GM12878 (cell line): Measurements from ENCODE around the gene NR2C2AP. TPM values are rescaled to one million over a fixed set of nuclear protein-coding genes. Genes with fewer than 3 reads are reported as not detected.

Experiments used
- CHD1 ChIP-seq: IDR thresholded peaks from 2 replicates; pipeline ENCODE4 v1.6.1; 2012; ENCODE audit warnings: low read depth, low read length, improper control_type of control experiment
- CHD4 ChIP-seq: fragments of 200-600 bp; sonication (generic); IDR thresholded peaks from 2 replicates; pipeline ENCODE4 v1.6.1; 2016; ENCODE audit warnings: mild to moderate bottlenecking
- ETV6 ChIP-seq, 2 experiments: fragments of 450-650 bp in 1 of 2; IDR thresholded peaks in 1 of 2; conservative IDR thresholded peaks in 1 of 2; 2 replicates each; pipeline ENCODE4 v1.6.1; 2014; ENCODE audit warnings: antibody characterized with exemption in 1 of 2, borderline replicate concordance in 1 of 2, low read depth in 1 of 2, mild to moderate bottlenecking in 1 of 2, moderate library complexity in 1 of 2
- FOXK2 ChIP-seq: fragments of 450-650 bp; IDR thresholded peaks from 2 replicates; pipeline ENCODE4 v1.6.1; 2017; ENCODE audit warnings: mild to moderate bottlenecking, moderate library complexity
- GATAD2B ChIP-seq: fragments of 450-650 bp; conservative IDR thresholded peaks from 2 replicates; pipeline ENCODE4 v1.6.1; 2017; ENCODE audit warnings: low read depth, mild to moderate bottlenecking, moderate library complexity
- HDAC6 ChIP-seq: fragments of 200-600 bp; sonication (generic); IDR thresholded peaks from one replicate; pipeline ENCODE4 v1.8.0; 2017; ENCODE audit warnings: antibody characterized with exemption; ENCODE audit not compliant: unreplicated experiment
- HDGF ChIP-seq: fragments of 450-650 bp; IDR thresholded peaks from 2 replicates; pipeline ENCODE4 v1.6.1; 2016; ENCODE audit warnings: antibody characterized with exemption
- IKZF1 ChIP-seq: fragments of 450-650 bp; conservative IDR thresholded peaks from 2 replicates; pipeline ENCODE4 v1.6.1; 2017; ENCODE audit warnings: antibody characterized with exemption, mild to moderate bottlenecking
- LARP7 ChIP-seq: fragments of 450-650 bp; IDR thresholded peaks from 2 replicates; pipeline ENCODE4 v1.6.1; 2017; ENCODE audit warnings: mild to moderate bottlenecking
- MLLT1 ChIP-seq: fragments of 450-650 bp; IDR thresholded peaks from 2 replicates; pipeline ENCODE4 v1.6.1; 2016; ENCODE audit warnings: mild to moderate bottlenecking
- MXI1 ChIP-seq: fragments of 150-350 bp; IDR thresholded peaks from 2 replicates; pipeline ENCODE4 v1.6.1; 2011; ENCODE audit warnings: low read depth, mild to moderate bottlenecking, inconsistent platforms, low read length, improper control_type of control experiment
- NBN ChIP-seq: fragments of 450-650 bp; IDR thresholded peaks from 2 replicates; pipeline ENCODE4 v1.6.1; 2016
- NR2F1 ChIP-seq: fragments of 450-650 bp; conservative IDR thresholded peaks from 2 replicates; pipeline ENCODE4 v1.6.1; 2017; ENCODE audit warnings: mild to moderate bottlenecking
- PML ChIP-seq: IDR thresholded peaks from 2 replicates; pipeline ENCODE4 v1.6.1; 2012; ENCODE audit warnings: low read length, inconsistent platforms
- RAD51 ChIP-seq: fragments of 450-650 bp; IDR thresholded peaks from 2 replicates; pipeline ENCODE4 v1.6.1; 2016; ENCODE audit warnings: moderate library complexity, mild to moderate bottlenecking, inconsistent platforms
- RBBP5 ChIP-seq: fragments of 200-600 bp; sonication (generic); conservative IDR thresholded peaks from 2 replicates; pipeline ENCODE4 v1.6.1; 2016
- RELB ChIP-seq: fragments of 450-650 bp; IDR thresholded peaks from 2 replicates; pipeline ENCODE4 v1.6.1; 2017; ENCODE audit warnings: low read depth, mild to moderate bottlenecking, moderate library complexity
- RUNX3 ChIP-seq: IDR thresholded peaks from 2 replicates; pipeline ENCODE4 v1.6.1; 2012; ENCODE audit warnings: low read length, inconsistent platforms
- SIX5 ChIP-seq: IDR thresholded peaks from 2 replicates; pipeline ENCODE4 v1.6.1; 2011; ENCODE audit warnings: mild to moderate bottlenecking, low read depth, low read length, moderate library complexity; ENCODE audit not compliant: severe bottlenecking
- SMARCA5 ChIP-seq: fragments of 450-650 bp; IDR thresholded peaks from 2 replicates; pipeline ENCODE4 v1.6.1; 2017; ENCODE audit warnings: mild to moderate bottlenecking
- SUPT20H ChIP-seq: IDR thresholded peaks from 2 replicates; pipeline ENCODE4 v1.6.1; 2011; ENCODE audit warnings: low read depth, mild to moderate bottlenecking, low read length, moderate library complexity, borderline replicate concordance; ENCODE audit not compliant: control insufficient read depth
- ZBTB11 ChIP-seq: fragments of 450-650 bp; formaldehyde crosslinking; IDR thresholded peaks from 2 replicates; pipeline ENCODE4 v1.5.0; 2022; ENCODE audit warnings: mild to moderate bottlenecking, missing genetic modification characterization
- ZNF687 ChIP-seq: fragments of 450-650 bp; IDR thresholded peaks from 2 replicates; pipeline ENCODE4 v1.6.1; 2017; ENCODE audit warnings: mild to moderate bottlenecking, moderate library complexity
- polyA plus RNA-seq, 11 experiments: library from polyadenylated mRNA; depleted of rRNA in 4 of 11; unstranded in 6 of 11; stranded (reverse) in 5 of 11; fragments of >200 nt; fragmentation: Nextera tagmentation in 4 of 11; fragmentation: Illumina TruSeq in 1 of 11; extraction: Ambion mirVana in 4 of 11; extraction: Trizol in 1 of 11; gene quantifications; 1 replicate in 1 of 11; 2 replicates in 10 of 11; pipeline versions ENCODE4 v1.2.1 to v1.2.3, GENCODE V29; 2011 to 2016; ENCODE audit warnings: inconsistent platforms in 2 of 11, missing spikeins in 2 of 11, low read depth in 1 of 11
- total RNA-seq, 4 experiments: library from RNA; depleted of rRNA in 3 of 4; stranded (reverse); fragments of >200 nt in 3 of 4; fragmentation: Illumina TruSeq in 1 of 4; extraction: Trizol in 1 of 4; gene quantifications; 2 replicates each; pipeline versions ENCODE4 v1.2.1 to v1.2.3, GENCODE V29; 2013 to 2021

Gene NR2C2AP
- total and polyA plus RNA-seq, 10 of the 15 experiments (the other 5 are each of a cell fraction or from before 2014, with no cell fraction given), result 21.5 to 44.8 (median 28.1) TPM

- TF ChIP-seq ZNF687, result peak; percentile 44; the same call in 1 of the 2 replicates
- peak; percentile 67; the same call in 1 of the 2 replicates for TF ChIP-seq NBN
- no peak for TF ChIP-seq HDAC6
- TF ChIP-seq SMARCA5, result no peak
- peak; percentile 60; the same call in 1 of the 2 replicates for TF ChIP-seq RELB
- TF ChIP-seq IKZF1, result peak; percentile 67
- TF ChIP-seq CHD4, result no peak
- TF ChIP-seq RBBP5, result no peak
- no peak for TF ChIP-seq SIX5
- TF ChIP-seq CHD1, result no peak
- TF ChIP-seq ETV6 (conservative IDR thresholded peaks at IDR 0.05 in 1 of 2, IDR thresholded peaks at IDR 0.05 in 1 of 2; ENCODE audit: borderline replicate concordance in 1 of 2, low read depth in 1 of 2), result no peak
- TF ChIP-seq MXI1, result no peak
- TF ChIP-seq RAD51, result no peak
- TF ChIP-seq MLLT1, result peak; percentile 28; the same call in 1 of the 2 replicates
- no peak for TF ChIP-seq SUPT20H
- 0 out of 2 replicates have a peak, but pooled peaks have one; percentile 63 for TF ChIP-seq HDGF
- TF ChIP-seq RUNX3, result peak; percentile 34; the same call in 1 of the 2 replicates
- TF ChIP-seq ZBTB11 (CRISPR knock-in tag), result no peak
- no peak for TF ChIP-seq GATAD2B
- no peak for TF ChIP-seq LARP7
- TF ChIP-seq FOXK2, result no peak
- no peak for TF ChIP-seq PML
- TF ChIP-seq NR2F1, result no peak
Observed at GRCh38 chr19:19157808-19158207, 45.4 kb downstream of the NR2C2AP start (continued).
